HepG2 (cell line): ENCODE results near the gene HNRNPC. TPM values are rescaled to one million over a fixed set of nuclear protein-coding genes. Genes with fewer than 3 reads are reported as not detected.

Experiments used
- CSRNP2 ChIP-seq: sonication (generic); formaldehyde crosslinking; conservative IDR thresholded peaks from 2 replicates; pipeline ENCODE4 v1.8.0; 2022; ENCODE audit warnings: low read depth, missing genetic modification reagents
- E2F1 ChIP-seq: sonication (generic); formaldehyde crosslinking; IDR thresholded peaks from 2 replicates; pipeline ENCODE4 v1.5.0; 2020; ENCODE audit warnings: missing genetic modification reagents
- KDM3A ChIP-seq: IDR thresholded peaks from 2 replicates; pipeline ENCODE4 v1.6.1; 2018; ENCODE audit warnings: low read depth, missing compliant biosample characterization
- KDM6A ChIP-seq: IDR thresholded peaks from 2 replicates; pipeline ENCODE4 v1.6.1; 2016; ENCODE audit warnings: low read depth
- MED1 ChIP-seq: sonication (generic); formaldehyde crosslinking; IDR thresholded peaks from 2 replicates; pipeline ENCODE4 v1.4.0; 2020; ENCODE audit warnings: missing genetic modification reagents
- MEIS1 ChIP-seq: sonication (generic); formaldehyde crosslinking; IDR thresholded peaks from 2 replicates; pipeline ENCODE4 v1.9.0; 2021; ENCODE audit warnings: mild to moderate bottlenecking, missing genetic modification reagents, moderate library complexity, borderline replicate concordance
- RAD51 ChIP-seq: fragments of 450-650 bp; IDR thresholded peaks from 2 replicates; pipeline ENCODE4 v1.6.1; 2016; ENCODE audit warnings: borderline replicate concordance
- RELA ChIP-seq: sonication (generic); formaldehyde crosslinking; IDR thresholded peaks from 2 replicates; pipeline ENCODE4 v1.4.0; 2020; ENCODE audit warnings: missing genetic modification reagents
- SALL2 ChIP-seq: sonication (generic); formaldehyde crosslinking; IDR thresholded peaks from 2 replicates; pipeline ENCODE4 v1.8.1; 2023; ENCODE audit warnings: mild to moderate bottlenecking, missing genetic modification reagents, inconsistent platforms
- SAP130 ChIP-seq: IDR thresholded peaks from 2 replicates; pipeline ENCODE4 v1.6.1; 2016; ENCODE audit warnings: low read depth
- SMYD3 ChIP-seq: sonication (generic); formaldehyde crosslinking; IDR thresholded peaks from 2 replicates; pipeline ENCODE4 v1.8.1; 2023; ENCODE audit warnings: mild to moderate bottlenecking, missing genetic modification reagents
- TFDP2 ChIP-seq: sonication (generic); formaldehyde crosslinking; IDR thresholded peaks from 2 replicates; pipeline ENCODE4 v1.4.0; 2020; ENCODE audit warnings: missing genetic modification reagents
- THAP11 ChIP-seq: IDR thresholded peaks from 2 replicates; pipeline ENCODE4 v1.6.1; 2016; ENCODE audit warnings: missing biosample characterization, missing genetic modification reagents
- ZFP36 ChIP-seq: fragments of 150-350 bp; IDR thresholded peaks from 2 replicates; pipeline ENCODE4 v1.6.1; 2018; ENCODE audit warnings: borderline replicate concordance, low read length, low read depth; ENCODE audit not compliant: partially characterized antibody
- ZNF121 ChIP-seq: sonication (generic); formaldehyde crosslinking; IDR thresholded peaks from 2 replicates; pipeline ENCODE4 v1.5.0; 2020; ENCODE audit warnings: mild to moderate bottlenecking, missing genetic modification reagents
- ZNF142 ChIP-seq: sonication (generic); formaldehyde crosslinking; IDR thresholded peaks from 2 replicates; pipeline ENCODE4 v1.4.0; 2020; ENCODE audit warnings: missing genetic modification reagents
- ZNF512 ChIP-seq: sonication (generic); formaldehyde crosslinking; IDR thresholded peaks from 2 replicates; pipeline ENCODE4 v1.4.0; 2020; ENCODE audit warnings: mild to moderate bottlenecking, missing genetic modification reagents
- ZNF572 ChIP-seq: sonication (generic); formaldehyde crosslinking; IDR thresholded peaks from 2 replicates; pipeline ENCODE4 v1.5.1; 2020; ENCODE audit warnings: mild to moderate bottlenecking, missing genetic modification reagents
- ZNF850 ChIP-seq: sonication (generic); formaldehyde crosslinking; conservative IDR thresholded peaks from 2 replicates; pipeline ENCODE4 v1.9.0; 2021; ENCODE audit warnings: mild to moderate bottlenecking, missing genetic modification reagents
- ZNF879 ChIP-seq: sonication (generic); formaldehyde crosslinking; IDR thresholded peaks from 2 replicates; pipeline ENCODE4 v1.8.1; 2023; ENCODE audit warnings: missing genetic modification reagents
- polyA plus RNA-seq, 8 experiments: library from polyadenylated mRNA; depleted of rRNA in 3 of 8; stranded (reverse) in 7 of 8; unstranded in 1 of 8; fragments of >200 nt; fragmentation: Illumina TruSeq in 4 of 8; extraction: Trizol in 4 of 8; gene quantifications; 2 replicates each; pipeline versions ENCODE4 v1.2.1 to v1.2.3, GENCODE V29; 2011 to 2016; ENCODE audit warnings: low read depth in 4 of 8, missing spikeins in 1 of 8, mixed read lengths in 1 of 8; ENCODE audit not compliant: insufficient read depth in 1 of 8
- total RNA-seq, 5 experiments: library from RNA; depleted of rRNA; stranded (reverse); fragments of >200 nt; fragmentation: Illumina TruSeq; extraction: Trizol; gene quantifications; 2 replicates each; pipeline ENCODE4 v1.2.3, GENCODE V29; 2016; ENCODE audit warnings: low read depth in 1 of 5

Gene HNRNPC
- total and polyA plus RNA-seq, 2 of the 13 experiments (the other 11 are each of a cell fraction or from before 2014, with no cell fraction given): 628 to 1,099 TPM

- TF ChIP-seq ZNF512 (CRISPR knock-in tag): no peak
- no peak for TF ChIP-seq ZNF850 (CRISPR knock-in tag)
- peak; percentile 39 for TF ChIP-seq SAP130 (CRISPR knock-in tag)
- TF ChIP-seq RELA: no peak
- TF ChIP-seq MEIS1: 0 out of 2 replicates have a peak, but pooled peaks have one; percentile 14
- no peak for TF ChIP-seq ZNF142 (CRISPR knock-in tag)
- TF ChIP-seq RAD51: no peak
- TF ChIP-seq E2F1 (CRISPR knock-in tag): no peak
- TF ChIP-seq ZNF572 (CRISPR knock-in tag): no peak
- TF ChIP-seq KDM3A (CRISPR knock-in tag): no peak
- no peak for TF ChIP-seq SMYD3
- no peak for TF ChIP-seq ZFP36
- TF ChIP-seq THAP11 (CRISPR knock-in tag): no peak
- no peak for TF ChIP-seq ZNF879
- no peak for TF ChIP-seq ZNF121 (CRISPR knock-in tag)
- TF ChIP-seq TFDP2 (CRISPR knock-in tag): no peak
- no peak for TF ChIP-seq SALL2 (CRISPR knock-in tag)
- no peak for TF ChIP-seq MED1
- TF ChIP-seq CSRNP2 (CRISPR knock-in tag): no peak
- no peak for TF ChIP-seq KDM6A
Observed at GRCh38 chr14:21298358-21298757, 29.1 kb upstream of the HNRNPC start (continued).
